Thyroid gland (tissue), 4 donors: ENCODE results near the gene CORO1C.

ENCODE experiments used
- POLR2A ChIP-seq, 2 donors: fragments of 450-650 bp; IDR thresholded peaks; one replicate each; pipeline ENCODE4 v1.6.1; 2017; ENCODE audit warnings: antibody characterized with exemption in 2 of 2, mild to moderate bottlenecking in 2 of 2, moderate library complexity in 1 of 2
- TF ChIP-seq, protein P1 (sequence below), 6 experiments: fragments of 200-600 bp in 3 of 6; fragments of 450-650 bp in 3 of 6; sonication (generic) in 3 of 6; IDR thresholded peaks; one replicate each; pipeline ENCODE4 v1.5.1; 2016 to 2019; ENCODE audit warnings: antibody characterized with exemption in 6 of 6, mild to moderate bottlenecking in 2 of 6, inconsistent platforms in 1 of 6, moderate library complexity in 1 of 6

DNA sequence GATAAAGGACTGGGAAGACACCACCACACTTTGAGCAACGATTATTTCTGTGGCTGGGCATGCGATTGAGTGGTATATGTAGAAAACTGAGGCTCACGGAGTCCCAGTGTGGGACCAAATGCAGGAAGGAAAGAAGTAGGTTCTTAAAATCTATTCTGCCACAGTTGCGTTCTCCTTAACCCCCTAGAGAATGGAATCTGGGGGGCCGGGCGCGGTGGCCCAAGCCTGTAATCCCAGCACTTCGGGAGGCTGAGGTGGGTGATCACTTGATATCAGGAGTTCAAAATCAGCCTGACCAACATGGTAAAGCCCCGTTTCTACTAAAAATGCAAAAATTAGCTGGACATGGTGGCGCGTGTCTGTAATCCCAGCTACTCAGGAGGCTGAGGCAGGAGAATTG, 29.9 kb upstream of the CORO1C start:
- TF ChIP-seq POLR2A (IDR thresholded peaks at IDR 0.05), result no peak
- TF ChIP-seq, protein P1, sequence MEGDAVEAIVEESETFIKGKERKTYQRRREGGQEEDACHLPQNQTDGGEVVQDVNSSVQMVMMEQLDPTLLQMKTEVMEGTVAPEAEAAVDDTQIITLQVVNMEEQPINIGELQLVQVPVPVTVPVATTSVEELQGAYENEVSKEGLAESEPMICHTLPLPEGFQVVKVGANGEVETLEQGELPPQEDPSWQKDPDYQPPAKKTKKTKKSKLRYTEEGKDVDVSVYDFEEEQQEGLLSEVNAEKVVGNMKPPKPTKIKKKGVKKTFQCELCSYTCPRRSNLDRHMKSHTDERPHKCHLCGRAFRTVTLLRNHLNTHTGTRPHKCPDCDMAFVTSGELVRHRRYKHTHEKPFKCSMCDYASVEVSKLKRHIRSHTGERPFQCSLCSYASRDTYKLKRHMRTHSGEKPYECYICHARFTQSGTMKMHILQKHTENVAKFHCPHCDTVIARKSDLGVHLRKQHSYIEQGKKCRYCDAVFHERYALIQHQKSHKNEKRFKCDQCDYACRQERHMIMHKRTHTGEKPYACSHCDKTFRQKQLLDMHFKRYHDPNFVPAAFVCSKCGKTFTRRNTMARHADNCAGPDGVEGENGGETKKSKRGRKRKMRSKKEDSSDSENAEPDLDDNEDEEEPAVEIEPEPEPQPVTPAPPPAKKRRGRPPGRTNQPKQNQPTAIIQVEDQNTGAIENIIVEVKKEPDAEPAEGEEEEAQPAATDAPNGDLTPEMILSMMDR (IDR thresholded peaks at IDR 0.05), result no peak
